K562 (cell line): ENCODE results near the gene NMRK2. TPM values are rescaled to one million over a fixed set of nuclear protein-coding genes. Genes with fewer than 3 reads are reported as not detected.

Source experiments
- ELK1 ChIP-seq: sonication (generic); formaldehyde crosslinking; IDR thresholded peaks from 2 replicates; pipeline ENCODE4 v1.8.1; 2022; ENCODE audit warnings: missing genetic modification reagents
- FIP1L1 ChIP-seq: fragments of 200-400 bp; formaldehyde crosslinking; IDR thresholded peaks from 2 replicates; pipeline ENCODE4 v1.6.1; 2018; ENCODE audit warnings: mild to moderate bottlenecking, low read depth, low read length; ENCODE audit not compliant: poor library complexity, severe bottlenecking
- MAFF ChIP-seq: IDR thresholded peaks from 2 replicates; pipeline ENCODE4 v1.6.1; 2012; ENCODE audit warnings: low read length, improper control_type of control experiment
- PML ChIP-seq: IDR thresholded peaks from 2 replicates; pipeline ENCODE4 v1.6.1; 2012; ENCODE audit warnings: low read length, inconsistent platforms
- TAF15 ChIP-seq: fragments of 200-400 bp; formaldehyde crosslinking; IDR thresholded peaks from 2 replicates; pipeline ENCODE4 v1.6.1; 2017; ENCODE audit warnings: mild to moderate bottlenecking, low read depth, low read length, moderate library complexity
- TAF7 ChIP-seq: fragments of 450-650 bp; IDR thresholded peaks from 2 replicates; pipeline ENCODE4 v1.6.1; 2016; ENCODE audit warnings: missing genetic modification characterization, missing compliant biosample characterization
- XRCC3 ChIP-seq: fragments of 450-650 bp; IDR thresholded peaks from 2 replicates; pipeline ENCODE4 v1.6.1; 2017; ENCODE audit warnings: mild to moderate bottlenecking, moderate library complexity
- ZBTB11 ChIP-seq, 3 experiments: fragments of 200-800 bp in 1 of 3; fragments of 250-450 bp in 1 of 3; fragments of 450-650 bp in 1 of 3; sonication (Bioruptor Pico) in 1 of 3; sonication (Bioruptor generic) in 1 of 3; formaldehyde crosslinking in 1 of 3; IDR thresholded peaks; 2 replicates each; pipeline versions ENCODE4 v1.6.1 to v1.8.0; 2016 to 2022; ENCODE audit warnings: mild to moderate bottlenecking in 2 of 3, missing genetic modification characterization in 2 of 3, missing compliant biosample characterization in 1 of 3, moderate library complexity in 1 of 3
- ZNF175 ChIP-seq: fragments of 200-800 bp; sonication (Bioruptor generic); IDR thresholded peaks from 2 replicates; pipeline ENCODE4 v1.6.1; 2016; ENCODE audit warnings: low read depth, mild to moderate bottlenecking, missing genetic modification characterization, missing compliant biosample characterization
- ZNF696 ChIP-seq: fragments of 250-450 bp; sonication (Bioruptor Pico); conservative IDR thresholded peaks from 2 replicates; pipeline ENCODE4 v1.4.0; 2020; ENCODE audit warnings: mild to moderate bottlenecking, moderate library complexity
- polyA plus RNA-seq, 8 experiments: library from polyadenylated mRNA; depleted of rRNA in 4 of 8; stranded (reverse) in 5 of 8; unstranded in 3 of 8; fragments of >200 nt; fragmentation: Nextera tagmentation in 2 of 8; fragmentation: Illumina TruSeq in 1 of 8; extraction: Ambion mirVana in 2 of 8; extraction: Trizol in 1 of 8; gene quantifications; 2 replicates each; pipeline versions ENCODE4 v1.2.1 to v1.2.3, GENCODE V29; 2011 to 2014; ENCODE audit warnings: inconsistent platforms in 1 of 8, missing spikeins in 1 of 8
- total RNA-seq, 7 experiments: library from RNA; depleted of rRNA in 6 of 7; stranded (reverse); fragments of >200 nt in 6 of 7; fragmentation: Illumina TruSeq in 2 of 7; extraction: Trizol in 2 of 7; gene quantifications; 2 replicates each; pipeline versions ENCODE4 v1.2.1 to v1.2.3, GENCODE V29; 2011 to 2021; ENCODE audit warnings: low replicate concordance in 1 of 7

Gene NMRK2
- total and polyA plus RNA-seq, 9 of the 15 experiments (the other 6 are each of a cell fraction or from before 2014, with no cell fraction given), result not detected

DNA sequence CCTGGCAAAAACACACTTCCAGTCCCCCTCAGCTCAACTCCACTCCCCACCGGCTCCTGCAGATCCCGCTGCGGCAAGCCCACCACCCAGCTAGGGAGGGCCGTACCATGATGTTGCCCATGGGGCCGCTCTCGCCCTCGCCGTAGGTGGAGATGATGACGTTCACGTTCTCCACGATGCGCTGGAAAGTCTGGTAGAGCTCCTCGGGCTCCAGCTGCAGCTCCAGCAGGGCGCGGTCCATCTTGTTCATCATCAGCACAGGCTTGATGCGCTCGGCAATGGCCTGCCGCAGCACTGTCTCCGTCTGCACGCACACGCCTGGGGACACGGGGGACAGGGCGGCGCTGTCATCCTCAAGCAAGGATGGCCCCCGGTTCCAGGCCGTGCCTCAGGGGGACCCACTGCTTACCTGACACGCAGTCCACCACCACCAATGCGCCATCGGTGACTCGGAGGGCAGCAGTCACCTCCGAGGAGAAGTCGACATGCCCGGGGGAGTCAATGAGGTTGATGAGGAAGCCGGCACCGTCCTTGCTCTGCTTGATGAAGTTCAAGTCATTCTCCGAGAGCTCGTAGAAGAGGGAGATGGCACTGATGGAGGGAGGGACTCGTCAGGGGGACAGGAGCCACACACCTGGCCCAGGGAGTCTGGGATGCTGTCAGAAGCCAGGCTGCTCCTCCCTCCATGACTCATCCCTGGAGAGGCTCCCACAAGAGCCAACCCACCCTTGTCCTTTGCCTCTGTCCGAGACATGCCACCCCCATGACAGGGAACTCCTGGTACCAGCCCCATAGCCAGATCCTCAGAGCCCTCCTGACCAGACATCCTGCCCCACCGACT lies 50.1 kb downstream of the NMRK2 start (continued):
- TF ChIP-seq ELK1 (peak; percentile 61; the same call in 1 of the 2 replicates), MAFF (no peak), TAF7 (tag) (no peak), ZNF696 (CRISPR knock-in tag) (no peak), XRCC3 (no peak), ZBTB11 (CRISPR knock-in tag; IDR thresholded peaks at IDR 0.05) (no peak), PML (peak; percentile 12; the same call in 1 of the 2 replicates), FIP1L1 (no peak), TAF15 (no peak), ZNF175 (CRISPR knock-in tag) (no peak)
